ENCODE results near the gene TMEM233. TPM values are rescaled to one million over a fixed set of nuclear protein-coding genes. Genes with fewer than 3 reads are reported as not detected.

Gene TMEM233
- total and polyA plus RNA-seq, 9 of the 15 experiments (the other 6 are each of a cell fraction or from before 2014, with no cell fraction given) = 0.04 to 0.17 (median 0.07) TPM; not detected in 2

- TF ChIP-seq PHF20 (IDR thresholded peaks at IDR 0.05; ENCODE audit: partially characterized antibody) (peak; percentile 62), EHMT2 (IDR thresholded peaks at IDR 0.05) (peak; percentile 76; the same call in 1 of the 2 replicates), BHLHE40 (IDR thresholded peaks at IDR 0.05; ENCODE audit: low read length) (peak; percentile 95), ERF (CRISPR knock-in tag; IDR thresholded peaks at IDR 0.05) (peak; percentile 94), SLC30A9 (CRISPR knock-in tag; IDR thresholded peaks at IDR 0.05) (no peak), ZSCAN29 (IDR thresholded peaks at IDR 0.05) (no peak), E4F1 (CRISPR knock-in tag; IDR thresholded peaks at IDR 0.05; ENCODE audit: borderline replicate concordance) (no peak), ZBTB26 (CRISPR knock-in tag; IDR thresholded peaks at IDR 0.05) (peak; percentile 78; the same call in 1 of the 2 replicates), FOXK2 (conservative IDR thresholded peaks at IDR 0.05 in 1 of 2, IDR thresholded peaks at IDR 0.05 in 1 of 2; ENCODE audit: low read depth in 2 of 2) (peak; percentile 81 to 94), EWSR1 (IDR thresholded peaks at IDR 0.05; ENCODE audit: borderline replicate concordance, low read depth, partially characterized antibody) (no peak), FOXM1 (IDR thresholded peaks at IDR 0.05; ENCODE audit: low read depth) (peak; percentile 99), FOXM1 (CRISPR knock-in tag; IDR thresholded peaks at IDR 0.05; ENCODE audit: low read depth) (no peak), CBFA2T2 (conservative IDR thresholded peaks at IDR 0.05) (peak; percentile 100), POLR2G (IDR thresholded peaks at IDR 0.05; ENCODE audit: low read depth, low read length) (no peak), KLF1 (tag; IDR thresholded peaks at IDR 0.05) (no peak), NFXL1 (CRISPR knock-in tag; IDR thresholded peaks at IDR 0.05) (0 out of 2 replicates have a peak, but pooled peaks have one; percentile 12), SMAD1 (IDR thresholded peaks at IDR 0.05; ENCODE audit: low read depth, low read length, partially characterized antibody) (peak; percentile 98), GMEB1 (CRISPR knock-in tag; IDR thresholded peaks at IDR 0.05) (peak; percentile 59; the same call in 1 of the 2 replicates), KDM1A (IDR thresholded peaks at IDR 0.05) (peak; percentile 99), HBP1 (CRISPR knock-in tag; IDR thresholded peaks at IDR 0.05) (peak; percentile 73; the same call in 1 of the 2 replicates)
These were observed 71.8 kb downstream of the TMEM233 start (continued) for GRCh38 chr12:119665164-119665929.

Measured in K562 (cell line).